HG03108 (cell line): ENCODE measurements around the gene LINC00237.

Source experiments
- ATAC-seq: cut with Tn5 transposase; IDR thresholded peaks from one replicate; pipeline ENCODE4 v1.9.1; 2021; ENCODE audit warnings: moderate library complexity; ENCODE audit not compliant: unreplicated experiment

The LINC00237 gene

DNA sequence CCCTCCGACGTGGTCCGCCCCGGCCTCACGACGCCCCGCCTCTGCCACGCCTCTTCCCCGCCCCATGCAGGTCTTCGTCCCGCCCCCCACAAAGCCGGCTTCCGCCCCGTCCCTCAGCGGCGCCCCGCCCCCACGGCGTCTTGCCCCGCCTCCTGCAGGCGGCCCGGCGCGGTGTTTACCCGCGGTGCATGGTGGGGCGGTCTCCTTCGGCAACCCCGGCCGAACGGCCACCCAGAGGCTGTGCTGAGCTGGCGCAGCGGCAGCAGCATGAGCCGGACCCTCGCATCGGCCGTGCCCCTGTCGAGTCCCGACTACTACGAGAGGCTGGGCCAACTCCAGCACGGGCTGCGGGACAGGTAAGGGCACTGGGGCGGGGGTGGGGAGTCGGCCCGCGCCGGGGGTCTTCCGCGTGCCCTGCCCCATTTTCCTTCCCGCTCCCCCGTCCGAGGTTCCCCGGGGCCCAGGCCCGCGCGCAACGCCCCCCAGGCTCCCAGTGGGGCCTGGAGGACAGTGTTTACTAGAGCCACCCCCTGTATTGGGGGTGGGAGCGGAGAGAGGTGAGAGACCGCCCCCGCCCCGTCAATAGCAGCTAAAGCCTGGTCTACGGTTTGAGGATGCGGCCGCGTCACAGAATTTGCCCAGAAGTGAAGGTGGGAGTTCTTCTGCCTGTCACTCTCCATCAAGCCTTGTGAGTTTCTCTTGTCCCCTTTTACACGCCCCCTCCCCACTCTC, 19.9 kb upstream of the LINC00237 start, which contains the start of gene KIZ:
Gene KIZ, plus strand, starts transcription at position 234 of the 732 bp plus-strand sequence. Its CDS starts 34 bp downstream, at position 268.
- ATAC-seq, result peak; percentile 97

DNA sequence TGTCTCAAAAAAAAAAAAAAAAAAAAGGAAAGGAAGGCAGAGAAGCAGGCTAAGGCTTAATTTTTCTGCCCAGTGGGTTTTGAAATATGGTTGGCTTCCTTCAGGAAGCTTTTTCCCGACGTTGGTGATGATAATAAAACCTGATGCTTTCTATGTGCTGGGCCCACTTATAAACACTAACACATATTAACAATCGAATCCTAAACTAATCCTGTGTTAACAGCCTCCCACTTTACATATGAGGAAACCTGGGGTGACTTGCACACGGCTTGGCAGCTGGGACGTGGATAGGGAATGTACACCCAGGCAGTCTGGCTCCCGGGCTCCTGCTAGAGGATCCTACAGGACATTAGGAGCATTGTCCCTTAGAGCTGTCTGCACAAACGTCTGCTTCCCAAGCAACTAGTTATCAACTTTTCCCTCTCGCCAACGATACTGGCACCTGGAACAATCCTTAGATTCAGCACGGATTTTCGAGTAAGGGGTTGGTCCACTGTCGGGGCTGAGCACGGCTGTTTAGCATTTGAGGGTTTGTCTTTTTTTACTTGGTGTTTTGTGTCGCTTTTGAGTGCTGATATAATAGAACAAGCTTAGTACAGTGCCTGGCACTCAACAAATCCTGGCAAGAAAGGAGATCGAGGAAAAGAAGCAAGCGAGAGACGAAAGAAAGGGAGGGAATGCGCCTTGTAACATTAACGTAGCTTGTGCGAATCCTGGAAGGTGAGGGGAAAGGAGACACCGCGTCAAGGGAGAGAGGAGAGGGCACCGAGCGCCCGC, 19.1 kb upstream of the LINC00237 start:
- peak; percentile 13 for ATAC-seq

DNA sequence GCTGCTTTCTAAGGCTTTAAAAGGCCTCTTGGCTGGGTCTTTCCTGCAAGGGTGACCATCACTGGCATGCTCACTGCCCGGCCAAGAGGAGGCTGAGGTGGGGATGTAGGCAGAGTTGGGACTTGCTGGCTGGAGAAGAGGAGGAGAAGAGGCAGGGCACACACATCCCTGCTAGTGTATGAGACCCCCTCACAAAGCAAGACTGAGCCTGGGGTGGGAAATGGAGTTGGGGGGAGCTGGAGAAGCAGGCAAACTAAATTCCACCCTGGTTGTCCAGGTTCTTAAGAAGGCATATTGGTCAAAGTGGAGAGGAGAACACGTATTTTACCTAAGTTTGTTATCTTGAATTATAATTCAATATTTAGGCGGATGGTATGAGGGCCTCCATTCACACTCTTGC, 18.0 kb upstream of the LINC00237 start:
- ATAC-seq, result no peak

DNA sequence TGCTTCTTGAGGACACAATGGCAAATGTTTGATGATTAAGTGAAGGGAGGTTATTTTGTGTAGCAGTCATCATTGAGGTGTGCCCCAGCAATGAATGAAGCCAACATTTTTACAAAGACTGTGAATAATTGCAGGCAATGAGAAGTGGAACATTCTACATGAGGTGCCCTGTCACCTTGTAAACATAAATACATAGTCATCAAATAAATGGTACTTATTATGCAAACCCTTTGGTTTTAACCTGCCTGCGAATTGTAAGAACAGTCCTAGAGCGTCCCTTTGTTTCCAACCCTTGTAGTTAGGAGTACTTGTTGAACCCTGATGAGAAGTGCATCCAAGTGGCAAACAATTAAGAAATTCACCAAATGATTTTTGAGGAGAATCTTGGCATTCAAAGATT, 12.6 kb upstream of the LINC00237 start:
- no peak for ATAC-seq

DNA sequence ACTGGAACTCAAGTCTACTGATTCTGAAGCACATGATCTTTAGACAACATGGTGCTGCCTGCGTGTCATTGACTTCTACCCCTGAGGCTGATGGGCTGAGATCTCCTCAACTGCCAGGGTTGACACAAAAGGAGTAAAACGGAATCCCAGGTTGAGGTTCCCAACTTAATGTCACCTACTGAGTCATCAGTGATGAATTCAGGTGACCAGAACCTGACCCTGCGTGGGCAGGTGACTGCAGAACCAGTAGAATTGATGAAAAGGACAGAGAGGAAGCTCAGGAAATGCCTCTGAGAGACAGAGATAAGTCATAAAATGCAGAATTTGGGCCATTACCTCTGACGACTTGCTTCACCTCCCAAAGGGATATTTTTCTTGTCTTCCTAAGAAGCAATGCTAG, 12.0 kb upstream of the LINC00237 start:
- ATAC-seq, result no peak

DNA sequence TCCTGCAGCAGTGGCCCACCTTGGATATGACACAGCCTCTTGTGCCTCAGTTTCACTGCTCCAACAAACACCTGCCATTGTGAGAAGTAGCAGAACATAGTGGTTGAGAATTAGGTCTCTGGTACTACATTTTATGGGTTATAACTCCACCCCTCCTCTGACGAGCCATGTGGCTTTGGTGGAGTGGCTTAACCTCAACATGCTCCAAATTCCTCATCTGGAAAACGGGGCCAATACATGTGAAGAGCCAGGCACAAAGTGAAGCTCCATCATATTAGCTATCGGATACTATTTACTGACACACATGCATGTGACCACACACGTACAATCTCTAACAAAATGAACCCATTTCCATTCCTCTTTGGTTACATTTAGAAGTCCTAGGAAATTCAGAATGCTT, 11.4 kb upstream of the LINC00237 start:
- no peak for ATAC-seq

DNA sequence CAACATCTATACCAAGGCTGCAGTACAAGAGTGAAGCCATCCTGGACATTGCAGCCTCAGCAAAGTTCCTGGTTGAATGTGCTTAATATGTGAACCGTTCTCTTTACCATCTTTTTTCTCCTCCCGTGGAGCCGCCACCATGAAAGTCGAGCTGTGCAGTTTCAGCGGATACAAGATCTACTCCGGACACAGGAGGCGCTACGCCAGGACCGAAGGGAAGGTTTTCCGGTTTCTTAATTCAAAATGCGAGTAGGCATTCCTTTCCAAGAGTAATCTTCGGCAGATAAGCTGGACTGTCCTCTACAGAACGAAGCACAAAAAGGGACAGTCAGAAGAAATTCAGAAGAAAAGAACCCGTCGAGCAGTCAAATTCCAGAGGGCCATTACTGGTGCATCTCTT, 8.4 kb upstream of the LINC00237 start:
- no peak for ATAC-seq

DNA sequence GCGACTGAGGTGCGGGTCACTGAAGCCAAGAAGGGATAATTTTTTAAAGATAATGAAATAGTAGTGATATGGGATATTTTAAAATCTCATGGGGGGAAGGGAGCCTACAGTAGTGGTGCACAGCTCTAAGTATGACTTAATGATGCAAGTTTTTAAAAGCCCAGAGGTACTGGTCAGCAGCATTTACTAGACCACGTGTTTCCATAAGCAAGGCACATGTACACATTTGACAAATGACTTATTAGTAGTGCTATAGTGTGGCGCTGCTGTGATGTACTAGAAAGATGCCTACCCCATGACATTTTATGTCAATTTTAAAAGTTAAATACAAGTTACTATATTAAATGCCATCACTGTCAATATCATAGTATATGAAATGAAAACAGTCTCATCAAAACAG, 7.5 kb upstream of the LINC00237 start:
- no peak for ATAC-seq

DNA sequence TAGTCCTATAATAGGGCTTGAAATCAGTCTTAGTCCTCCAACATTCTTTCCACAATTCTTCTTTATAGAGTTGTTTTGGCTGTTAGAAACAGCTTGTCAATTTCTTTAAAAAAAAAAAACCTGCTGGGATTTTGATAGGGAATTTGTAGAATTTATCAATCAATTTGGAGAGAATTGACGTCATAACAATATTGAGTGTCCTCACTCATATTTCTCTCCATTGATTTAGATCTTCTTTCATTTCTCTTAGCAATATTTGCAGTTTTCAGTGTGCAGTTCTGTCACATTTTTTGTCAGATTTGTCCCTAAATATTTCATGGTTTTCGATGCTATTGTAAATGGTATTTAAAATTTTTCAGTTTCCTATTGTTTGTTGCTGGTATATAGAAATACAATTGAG, 5.3 kb upstream of the LINC00237 start:
- no peak for ATAC-seq

DNA sequence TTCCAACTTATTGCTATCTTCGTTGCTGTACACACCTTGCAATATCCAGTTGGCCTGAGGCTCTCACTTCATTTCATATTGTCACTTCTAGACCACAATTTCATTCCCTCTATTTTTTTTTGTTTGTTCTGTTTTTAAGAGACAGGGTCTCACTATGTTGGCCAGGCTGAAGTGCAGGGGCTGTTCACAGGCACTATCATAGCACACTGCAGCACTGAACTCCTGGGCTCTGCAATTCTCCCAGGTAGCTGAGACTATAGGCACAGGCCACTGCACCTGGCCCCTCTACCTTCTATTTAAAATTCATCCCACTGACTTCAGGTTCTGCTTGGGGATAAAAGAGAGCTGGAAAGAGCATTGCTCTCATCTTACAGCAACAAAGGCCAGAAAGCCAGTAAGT, 4.7 kb upstream of the LINC00237 start:
- ATAC-seq, result no peak

DNA sequence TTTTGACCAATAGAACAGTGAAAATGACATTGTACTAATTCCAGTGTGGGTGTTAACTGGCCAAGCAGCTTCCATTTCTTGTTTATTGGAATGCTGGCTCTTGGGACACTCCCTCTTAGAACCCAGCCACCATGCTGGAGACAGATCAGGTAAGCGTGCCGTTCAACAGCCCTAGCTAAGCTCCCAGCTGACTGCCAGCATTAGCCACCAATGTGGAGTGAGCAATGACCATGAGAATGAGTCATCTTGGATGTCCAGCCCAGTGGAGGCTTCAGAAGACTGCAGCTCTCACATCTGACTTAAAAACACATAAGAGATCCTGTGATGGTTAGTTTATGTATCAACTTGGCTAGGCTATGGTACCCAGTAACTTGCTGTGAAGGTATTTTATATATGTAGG, 3.0 kb upstream of the LINC00237 start:
- ATAC-seq, result no peak

DNA sequence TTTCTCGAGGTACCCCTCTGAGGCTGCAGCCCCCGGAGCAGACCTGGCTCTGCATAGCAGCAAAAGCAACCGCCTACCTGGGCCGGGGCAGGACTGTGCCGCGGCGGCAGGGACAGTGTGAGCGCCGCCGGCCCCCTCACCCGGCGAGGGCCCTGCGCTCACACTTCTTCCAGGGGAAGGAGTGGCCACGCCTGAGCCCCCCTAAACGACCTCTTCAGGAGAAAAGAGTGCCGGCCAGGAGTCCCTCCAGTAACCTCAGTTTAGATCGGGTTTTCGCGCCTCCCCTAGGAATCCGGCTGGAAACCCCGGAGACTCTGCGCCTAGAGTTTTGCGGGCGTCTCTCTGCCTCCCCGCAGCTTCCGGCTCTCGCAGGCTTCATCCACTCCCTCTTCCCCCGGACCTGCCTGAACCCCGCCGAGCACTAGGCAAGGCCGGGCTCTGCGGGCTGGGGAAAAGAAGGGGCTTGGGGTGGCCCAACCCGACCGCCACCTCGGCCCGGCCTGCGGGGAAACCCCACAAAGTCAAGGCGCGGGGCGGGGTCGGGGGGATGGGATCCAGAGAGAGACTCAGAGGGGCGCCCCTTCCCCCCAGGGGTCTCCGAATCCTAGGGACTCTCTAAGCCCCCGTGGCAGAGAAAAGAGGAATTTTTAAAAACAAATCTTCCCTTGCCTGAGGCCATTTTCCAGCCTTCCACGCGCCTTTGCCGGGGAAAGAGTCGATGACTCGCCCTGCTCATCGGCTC, 558 bp downstream of the LINC00237 start:
- ATAC-seq, result no peak

DNA sequence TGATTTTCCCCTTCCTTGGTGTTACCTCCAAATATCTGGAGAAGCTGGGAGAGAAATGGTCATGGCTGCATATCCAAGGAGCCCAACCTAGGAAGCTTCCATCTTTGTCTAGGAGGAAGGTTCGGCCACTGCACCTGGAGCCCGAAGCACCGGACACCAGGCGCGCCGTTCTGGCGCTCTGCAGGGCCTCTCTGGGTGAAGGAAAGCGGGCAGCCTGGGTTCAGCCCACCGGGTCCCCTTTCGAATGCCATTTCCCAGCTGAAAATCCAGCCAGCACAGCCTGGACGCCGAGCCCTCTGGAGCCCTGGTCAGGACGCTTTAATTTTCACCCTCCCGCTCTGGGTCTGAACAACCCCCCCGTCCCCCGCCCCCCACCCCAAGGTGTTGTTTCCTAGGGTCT, 1.2 kb downstream of the LINC00237 start:
- ATAC-seq, result no peak

DNA sequence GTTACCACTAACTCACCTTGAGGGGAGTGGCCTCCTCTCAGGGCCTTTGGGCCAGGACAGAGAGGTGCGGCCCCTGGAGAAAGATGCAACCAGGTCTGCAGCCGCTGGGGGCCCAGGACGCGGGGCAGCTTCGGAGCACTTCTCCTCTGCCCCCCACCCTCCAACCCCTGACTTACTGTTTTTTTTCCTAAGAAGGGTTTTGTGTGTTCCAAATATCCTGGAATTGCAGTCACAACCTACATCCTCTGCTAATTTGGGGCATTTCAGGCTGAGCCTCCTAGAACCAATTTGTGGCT, 1.7 kb downstream of the LINC00237 start:
- ATAC-seq, result no peak

DNA sequence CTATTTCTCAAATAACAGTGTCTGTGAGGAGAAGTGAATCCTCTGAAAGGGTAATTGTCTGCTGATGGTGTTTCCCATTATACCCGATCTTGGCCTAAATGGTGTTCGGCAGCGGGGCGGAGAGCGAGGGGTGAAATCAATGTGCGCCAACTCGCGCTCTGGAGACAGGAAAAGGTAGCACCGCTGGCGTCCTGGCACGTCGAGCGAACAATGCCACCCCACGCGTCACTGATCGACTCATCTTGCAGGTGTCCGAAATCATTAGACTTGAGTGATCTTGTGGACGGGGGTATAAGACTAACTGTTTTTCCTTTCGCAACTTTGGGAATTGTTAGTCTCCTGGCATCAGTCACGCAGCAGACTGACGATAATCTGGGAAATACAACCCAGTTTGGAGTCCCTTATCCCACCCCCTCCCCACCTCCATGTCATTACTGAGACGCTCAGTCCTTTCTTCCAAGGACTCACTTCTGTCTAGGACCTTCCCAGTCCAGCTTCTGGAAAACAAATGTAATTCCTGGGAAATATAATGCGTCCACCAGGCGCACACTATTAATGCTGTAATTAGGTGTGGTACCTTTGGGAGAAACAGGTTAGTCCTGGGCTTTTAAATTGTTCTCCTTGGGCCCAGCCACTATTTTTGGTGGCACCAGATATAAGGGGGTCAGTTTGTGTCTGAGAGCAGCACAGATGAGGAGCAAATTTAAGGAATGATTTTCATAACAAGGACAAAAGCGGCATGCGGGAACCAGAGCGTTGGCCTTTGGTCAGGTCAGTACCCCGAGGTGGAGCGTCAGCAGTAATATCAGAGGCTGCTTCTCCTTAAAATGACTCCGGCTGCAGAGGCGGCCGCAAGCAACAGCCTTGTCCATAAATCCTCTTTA, 2.3 kb downstream of the LINC00237 start:
- ATAC-seq, result no peak

DNA sequence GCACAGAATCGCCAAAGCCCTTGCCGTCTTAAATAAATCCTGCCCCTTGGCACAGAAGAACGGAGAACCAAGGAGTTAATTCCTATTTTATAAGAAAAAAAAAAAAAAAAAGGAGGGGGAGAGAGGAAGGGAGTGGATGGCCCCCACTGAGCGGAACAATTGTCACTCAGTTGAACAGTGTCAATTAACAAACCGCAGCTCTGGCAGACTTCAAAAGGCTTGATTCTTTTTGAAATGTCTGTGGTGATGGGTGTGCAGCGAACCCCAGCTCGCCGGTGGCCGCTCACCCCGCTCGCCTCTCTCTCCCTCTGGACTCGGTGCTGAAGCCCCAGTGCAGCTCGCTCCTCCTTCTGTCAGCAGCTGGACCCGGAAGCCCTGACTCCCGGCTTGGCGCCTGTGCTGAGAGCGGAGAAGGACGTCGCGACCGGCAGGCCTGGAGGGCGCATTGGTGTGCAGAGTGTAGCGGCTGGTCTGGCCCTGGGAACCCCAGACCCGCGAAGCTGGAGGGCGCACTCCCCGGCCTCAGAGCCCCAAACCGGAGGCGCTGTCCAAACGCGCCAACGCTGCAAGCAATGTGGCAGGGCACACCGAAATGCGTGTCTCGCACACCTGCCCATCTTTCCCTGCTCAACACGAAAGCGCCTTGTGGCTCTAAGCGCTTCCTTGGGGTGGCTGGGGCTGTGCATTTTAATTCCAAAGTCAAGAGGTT, 3.4 kb downstream of the LINC00237 start:
- ATAC-seq, result peak; percentile 30

DNA sequence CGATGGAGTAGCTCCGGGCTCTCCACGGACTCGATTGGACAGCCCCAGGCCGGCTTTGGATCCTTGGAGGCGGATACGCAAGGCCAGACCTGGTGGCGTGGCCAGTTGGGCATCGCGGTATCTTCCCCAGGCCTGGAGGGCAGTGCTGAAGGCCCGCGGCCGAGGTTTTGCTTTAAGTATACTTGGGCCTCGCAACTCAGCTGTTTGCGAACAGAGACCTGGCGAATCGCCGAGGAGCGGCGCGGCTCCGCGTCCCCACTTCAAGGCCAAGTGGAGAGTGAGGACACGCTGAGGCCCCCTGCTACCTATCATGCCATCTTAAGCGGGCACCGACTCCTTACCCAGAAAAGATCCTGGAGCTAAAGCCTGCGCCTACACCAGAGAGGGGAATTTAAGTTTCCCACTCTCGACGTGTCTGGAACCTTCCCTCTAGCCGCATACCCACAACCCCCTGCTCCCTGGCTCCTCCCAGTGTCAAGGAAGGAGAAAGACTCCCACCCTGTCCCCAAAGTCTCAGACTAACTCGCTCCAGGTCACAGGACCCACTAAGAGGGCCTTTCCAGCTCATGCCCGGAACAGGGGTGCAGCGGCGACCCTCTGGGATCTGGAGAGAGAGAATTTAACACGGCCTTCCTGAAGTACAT, 4.1 kb downstream of the LINC00237 start:
- no peak for ATAC-seq

DNA sequence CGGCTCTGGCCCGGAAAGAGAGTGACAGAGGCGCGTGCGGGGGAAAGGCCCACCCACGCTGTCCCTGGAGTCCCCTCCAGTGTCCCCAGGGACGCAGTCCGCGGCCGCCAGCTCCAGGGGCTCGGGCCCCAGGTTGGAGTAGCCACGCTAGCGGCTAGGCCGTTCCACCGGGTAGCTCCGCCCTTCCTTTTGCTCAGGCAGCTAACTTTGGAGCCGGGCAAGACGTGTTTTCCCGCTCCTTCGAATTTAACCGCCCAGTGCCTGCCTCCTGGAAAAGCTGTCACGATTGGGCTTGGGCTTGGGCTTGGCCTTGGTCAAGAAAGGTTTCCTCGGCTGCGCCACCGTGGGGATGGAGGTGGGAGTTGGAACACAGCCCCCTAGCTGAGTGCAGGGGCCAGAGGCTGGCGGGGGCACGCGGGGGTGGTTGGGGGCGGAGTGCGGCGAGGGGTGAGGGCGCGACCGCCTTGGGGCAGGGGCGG, 4.7 kb downstream of the LINC00237 start:
- ATAC-seq, result no peak

DNA sequence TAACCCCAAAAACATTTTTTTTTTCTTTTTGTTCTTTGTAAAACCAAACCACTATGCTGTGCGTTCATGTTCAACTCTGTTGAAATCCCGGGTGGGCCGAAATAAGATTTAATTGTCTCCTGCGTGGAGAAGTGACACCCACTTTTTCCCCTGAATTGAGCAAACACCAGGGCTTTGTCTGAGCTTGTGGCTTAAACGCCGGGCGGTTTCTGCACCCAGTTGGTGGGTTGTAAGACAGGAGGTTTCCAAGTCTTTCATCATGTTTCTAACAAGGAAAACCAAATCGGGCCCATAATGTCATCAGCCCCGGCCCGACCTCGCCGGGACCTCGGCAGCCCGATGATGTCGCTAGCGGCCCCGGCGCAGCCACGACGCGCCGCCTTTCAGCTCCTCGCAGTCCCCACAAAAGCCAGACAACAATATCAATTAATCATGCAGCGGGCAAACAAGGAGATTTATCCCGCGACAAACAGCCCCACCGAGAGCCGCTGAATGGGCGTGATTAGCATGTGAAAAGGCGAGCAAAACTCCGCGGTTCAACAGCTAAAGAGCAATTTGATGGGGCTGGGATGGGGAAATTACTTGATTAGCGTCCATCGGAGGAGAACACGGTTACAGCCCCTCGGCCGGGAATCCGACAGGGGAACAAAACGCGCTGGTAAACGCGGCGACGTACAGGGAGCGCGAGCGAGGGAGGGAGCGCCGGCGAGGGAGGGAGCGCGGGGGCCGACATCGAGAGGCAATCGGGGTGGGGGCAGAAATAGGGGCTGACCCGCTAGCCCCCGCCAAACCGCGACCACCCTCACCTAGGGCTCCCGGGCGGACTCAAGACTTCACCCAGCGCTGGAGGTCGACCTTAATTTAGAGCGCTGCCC, 5.3 kb downstream of the LINC00237 start:
- no peak for ATAC-seq
